Hippocampal formation (tissue), 2 donors: ENCODE measurements around the gene TOR4A.

Experiments
- DNase-seq, 2 donors: peaks; one replicate each; lab custom pipeline; 2025; lab: John Stamatoyannopoulos, UW

Gene TOR4A

DNA sequence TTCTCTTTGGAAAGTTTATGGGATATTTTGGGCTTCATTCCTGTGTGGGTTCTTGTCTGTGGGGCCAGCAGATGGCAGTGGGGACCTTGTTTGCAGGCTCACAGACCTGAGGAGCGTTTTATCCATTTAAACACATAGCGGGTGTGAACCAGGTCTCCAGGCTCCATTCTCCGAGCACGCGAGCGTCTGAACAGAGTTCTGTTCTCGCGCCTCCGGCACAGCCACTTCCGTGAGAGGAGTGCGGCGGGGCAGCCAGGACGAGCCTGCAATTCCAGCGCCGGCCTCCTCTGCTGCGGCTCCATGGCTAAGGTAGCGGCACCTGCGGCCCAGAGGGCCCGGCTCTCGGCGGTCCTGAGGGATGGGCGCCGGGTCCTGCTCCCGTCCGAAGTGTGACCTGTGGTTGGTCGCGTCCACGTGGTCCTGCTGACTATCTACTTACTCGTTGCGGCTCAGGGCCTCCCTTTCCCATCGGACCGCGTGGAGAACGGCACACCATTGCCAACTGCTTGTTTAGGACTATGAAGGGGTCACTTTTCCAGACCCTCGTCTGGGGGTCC lies 17.2 kb downstream of the TOR4A start:
- no peak for DNase-seq

GRCh38 chr9:137295238-137295811 lies 17.8 kb downstream of the TOR4A start:
- no peak for DNase-seq

GRCh38 chr9:137295849-137296669 lies 18.5 kb downstream of the TOR4A start:
- no peak for DNase-seq

DNA sequence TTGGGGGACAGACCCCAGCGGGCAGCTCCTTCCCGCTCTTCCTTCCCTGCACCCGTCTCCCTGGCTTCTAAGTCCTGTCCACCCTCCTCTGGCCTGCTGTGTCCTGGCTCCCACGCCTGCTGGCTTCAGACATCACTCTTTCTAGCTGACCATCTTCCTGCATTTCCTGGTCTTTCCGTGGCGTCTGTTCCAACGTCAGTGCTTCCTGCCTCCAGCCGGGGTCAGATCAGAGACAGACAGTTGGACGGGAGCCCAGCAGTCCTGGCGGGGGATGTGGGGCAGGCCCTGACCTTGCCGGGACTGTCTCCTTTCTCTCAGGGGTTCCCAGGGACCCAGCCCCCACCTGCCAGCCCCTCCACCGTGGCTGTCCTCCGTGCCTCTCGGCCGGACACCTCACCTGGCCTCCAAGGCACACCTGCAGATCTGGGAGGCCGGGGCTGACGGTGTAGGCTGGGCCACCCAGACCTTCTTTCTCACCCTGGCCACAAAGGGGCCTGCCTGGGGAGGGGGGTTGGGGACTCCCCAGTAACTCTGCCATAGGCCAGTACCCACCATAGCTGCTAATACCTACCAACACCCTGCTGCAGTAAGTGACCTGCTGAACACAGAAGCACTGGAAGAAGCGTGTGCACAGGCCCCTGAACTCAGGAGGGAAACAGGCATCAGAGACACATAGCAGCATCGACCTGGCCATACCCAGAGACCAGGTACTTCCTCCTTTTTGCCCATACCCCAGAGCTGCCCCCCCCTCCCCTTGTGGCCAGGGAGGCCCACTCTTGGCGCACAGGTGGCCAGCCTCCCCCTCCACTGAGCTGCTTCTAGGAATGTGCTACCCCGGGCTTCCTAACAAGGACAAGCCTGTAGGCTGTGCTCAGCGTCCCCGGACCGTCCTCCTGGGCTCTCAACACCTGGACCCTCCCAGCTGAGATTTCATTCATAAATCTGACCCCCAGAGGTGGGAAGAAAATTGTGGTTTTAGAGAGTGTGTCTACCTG lies 19.4 kb downstream of the TOR4A start:
- DNase-seq: no peak

DNA sequence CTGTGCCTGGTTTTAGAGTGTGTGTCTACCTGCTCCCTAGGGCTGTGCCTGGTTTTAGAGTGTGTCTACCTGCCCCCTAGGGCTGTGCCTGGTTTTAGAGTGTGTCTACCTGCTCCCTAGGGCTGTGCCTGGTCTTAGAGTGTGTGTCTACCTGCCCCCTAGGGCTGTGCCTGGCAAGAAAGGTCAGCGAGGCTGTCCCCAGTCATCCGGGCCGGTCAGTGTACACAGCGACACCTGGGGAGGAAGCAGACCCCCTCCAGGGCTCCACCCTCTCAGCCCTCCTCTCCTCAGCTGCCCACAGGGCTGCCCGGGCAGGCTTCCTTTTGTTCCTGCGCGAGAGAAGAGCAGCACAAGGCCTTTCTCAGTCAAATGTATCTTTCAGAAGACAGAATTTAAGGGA lies 20.4 kb downstream of the TOR4A start:
- no peak for DNase-seq

DNA sequence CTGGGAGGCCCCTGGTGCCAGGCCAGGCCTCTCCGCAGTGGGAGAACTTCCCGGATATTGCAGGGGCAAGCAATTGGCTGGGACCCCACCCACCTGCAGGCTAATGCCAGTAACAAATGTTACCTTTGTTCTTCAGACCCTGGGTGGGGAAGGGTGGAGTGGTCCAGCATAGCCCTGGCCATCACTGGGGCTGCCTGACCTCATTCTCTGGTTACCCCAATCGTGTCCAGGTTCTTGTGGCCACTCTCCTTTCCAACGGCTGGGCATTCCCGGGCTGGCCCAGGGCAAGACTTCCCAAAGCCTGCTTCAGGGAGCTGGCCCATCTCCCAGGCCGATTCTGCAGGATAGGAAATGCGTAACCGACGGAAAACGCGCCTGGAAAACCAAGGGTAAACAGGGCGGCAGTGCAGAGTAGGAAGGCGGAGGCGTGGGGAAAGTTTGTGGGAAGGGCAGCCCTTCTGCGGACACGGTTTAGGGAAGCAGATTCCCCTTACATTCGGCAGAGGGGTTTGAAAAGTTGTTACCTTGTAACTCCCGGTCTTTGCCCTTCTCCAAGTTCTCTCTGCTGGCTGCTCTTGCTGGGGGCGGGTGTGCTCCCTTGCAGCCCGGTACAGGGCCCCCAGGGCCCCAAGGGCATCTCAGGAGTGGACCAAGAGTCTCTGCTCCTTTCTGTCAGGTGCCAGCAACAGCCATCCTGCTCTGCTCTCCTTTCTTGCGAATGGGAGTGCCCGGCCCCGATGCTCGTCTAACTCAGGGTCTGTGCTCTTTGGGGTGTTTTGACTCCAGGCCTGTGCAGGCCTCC lies 21.1 kb downstream of the TOR4A start:
- DNase-seq: no peak

GRCh38 chr9:137299203-137299565 lies 21.7 kb downstream of the TOR4A start:
- DNase-seq: no peak

DNA sequence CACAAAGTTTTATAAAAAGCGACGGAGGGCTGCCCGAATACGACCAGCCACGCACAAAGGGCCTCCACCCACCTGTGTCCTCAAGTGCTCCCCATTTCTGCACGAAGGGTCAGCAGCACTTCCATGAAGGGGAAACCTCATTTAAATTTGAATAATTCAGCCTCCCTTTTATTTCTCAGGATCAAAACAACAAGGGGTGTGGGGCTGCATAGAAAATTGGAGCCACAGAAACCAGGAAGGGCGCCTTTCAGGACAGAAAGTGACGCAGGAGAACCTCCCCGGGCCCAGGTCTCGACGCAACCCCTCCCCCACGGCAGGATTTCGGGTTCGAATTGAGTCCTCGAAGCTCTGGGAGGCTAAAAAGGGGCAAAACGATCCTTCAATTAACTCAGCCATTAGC lies 22.4 kb downstream of the TOR4A start:
- peak in 1 of 2 donors; percentile 42 for DNase-seq

- no peak for DNase-seq
These were observed 23.1 kb downstream of the TOR4A start for GRCh38 chr9:137300567-137301080.

DNA sequence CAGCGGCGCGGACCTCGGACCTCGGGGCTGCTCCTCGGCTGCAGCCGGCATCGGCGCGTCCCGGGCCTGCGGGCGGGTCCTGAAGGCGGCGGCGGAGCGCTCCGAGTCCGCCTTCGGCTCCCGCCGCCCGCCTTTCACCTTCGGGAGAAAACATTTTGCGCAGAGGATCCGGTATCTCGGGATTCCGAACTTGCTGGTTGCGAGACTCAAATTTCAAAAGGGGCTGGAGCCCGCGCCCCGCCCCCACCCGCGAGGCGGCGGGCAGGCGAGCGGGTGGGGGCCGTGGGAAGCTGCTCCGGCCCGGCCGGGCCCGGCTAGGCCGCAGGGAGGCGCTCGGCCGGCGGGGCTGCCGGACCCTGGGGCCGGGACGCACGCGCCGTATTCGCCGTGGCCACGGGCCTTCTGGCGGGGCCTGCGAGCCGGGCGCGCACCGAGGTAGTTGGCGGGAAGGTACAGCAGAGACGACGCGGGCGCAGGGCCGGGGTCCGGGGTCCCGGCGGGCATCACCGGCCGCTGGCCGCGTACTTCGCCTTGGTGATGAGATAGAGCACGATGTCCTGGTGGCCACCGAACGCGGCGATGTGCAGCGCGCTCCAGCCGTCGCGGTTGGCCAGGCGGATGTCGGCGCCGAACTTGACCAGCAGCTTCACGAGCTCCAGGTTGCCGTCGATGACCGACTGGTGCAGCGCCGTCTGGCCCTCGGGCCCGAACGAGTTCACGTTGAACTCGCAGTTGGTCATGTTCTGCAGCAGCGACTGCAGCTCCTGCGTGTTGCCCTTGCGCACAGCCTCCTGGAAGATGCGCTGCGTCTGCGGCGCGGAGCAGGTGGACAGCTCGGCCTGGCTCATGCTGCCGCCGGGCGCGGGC lies 23.8 kb downstream of the TOR4A start:
- no peak for DNase-seq

- DNase-seq: peak; percentile 76 to 86
These were observed 24.6 kb downstream of the TOR4A start, which contains the start of gene NRARP for GRCh38 chr9:137302118-137302448. TSS of gene NRARP (minus strand) at chr9:137302271. CDS start at chr9:137301928, 343 bp downstream.

GRCh38 chr9:137302449-137303150 lies 25.1 kb downstream of the TOR4A start:
- no peak for DNase-seq

GRCh38 chr9:137303151-137303892 lies 25.8 kb downstream of the TOR4A start:
- no peak for DNase-seq

DNA sequence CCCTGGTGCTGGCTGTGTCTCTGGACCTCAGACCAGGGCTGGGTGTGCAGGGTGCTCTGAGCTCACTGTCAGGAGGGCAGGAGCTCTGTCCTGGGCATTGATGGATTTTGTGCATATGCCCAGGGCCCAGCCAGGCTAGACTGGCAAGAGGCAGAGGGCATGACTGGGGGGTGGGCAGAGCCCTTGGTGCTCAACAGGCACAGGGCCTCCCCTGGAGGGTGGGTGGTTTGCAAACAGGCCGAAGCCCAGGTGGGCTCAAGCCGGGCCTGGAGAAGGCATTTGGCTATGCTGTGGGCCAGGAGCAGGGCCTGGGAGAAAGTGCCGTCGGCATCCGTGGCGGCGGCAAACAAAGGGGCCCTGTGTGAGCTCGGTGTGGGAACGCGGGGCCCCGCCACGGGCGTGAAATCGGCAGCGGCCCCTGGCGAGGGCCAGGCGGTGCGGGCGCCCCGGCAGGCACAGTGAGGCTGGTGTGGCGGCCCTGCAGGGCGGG lies 26.4 kb downstream of the TOR4A start:
- DNase-seq: no peak

GRCh38 chr9:137304383-137305059 lies 27.0 kb downstream of the TOR4A start:
- DNase-seq: no peak

GRCh38 chr9:137305060-137305797 lies 27.7 kb downstream of the TOR4A start:
- DNase-seq: no peak

DNA sequence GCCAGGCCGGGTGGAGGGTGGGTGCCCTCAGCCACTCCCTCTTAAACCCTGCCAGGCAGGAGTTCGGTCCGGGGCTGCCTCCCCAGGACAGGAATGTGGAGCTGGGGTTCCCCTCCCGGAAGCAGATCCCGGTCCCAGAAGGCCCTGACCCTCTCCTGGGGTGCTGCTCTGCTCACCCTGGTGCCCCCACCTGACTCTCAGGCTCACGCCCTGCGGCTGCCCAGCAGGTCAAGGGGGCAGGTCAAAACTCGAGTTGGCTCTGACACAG lies 28.2 kb downstream of the TOR4A start:
- DNase-seq: no peak
